Measurements from ENCODE around the gene SESTD1.
A peak's percentile ranks its signal among the peaks of the same experiment; 100 is the strongest.

SESTD1 gene, protein sequence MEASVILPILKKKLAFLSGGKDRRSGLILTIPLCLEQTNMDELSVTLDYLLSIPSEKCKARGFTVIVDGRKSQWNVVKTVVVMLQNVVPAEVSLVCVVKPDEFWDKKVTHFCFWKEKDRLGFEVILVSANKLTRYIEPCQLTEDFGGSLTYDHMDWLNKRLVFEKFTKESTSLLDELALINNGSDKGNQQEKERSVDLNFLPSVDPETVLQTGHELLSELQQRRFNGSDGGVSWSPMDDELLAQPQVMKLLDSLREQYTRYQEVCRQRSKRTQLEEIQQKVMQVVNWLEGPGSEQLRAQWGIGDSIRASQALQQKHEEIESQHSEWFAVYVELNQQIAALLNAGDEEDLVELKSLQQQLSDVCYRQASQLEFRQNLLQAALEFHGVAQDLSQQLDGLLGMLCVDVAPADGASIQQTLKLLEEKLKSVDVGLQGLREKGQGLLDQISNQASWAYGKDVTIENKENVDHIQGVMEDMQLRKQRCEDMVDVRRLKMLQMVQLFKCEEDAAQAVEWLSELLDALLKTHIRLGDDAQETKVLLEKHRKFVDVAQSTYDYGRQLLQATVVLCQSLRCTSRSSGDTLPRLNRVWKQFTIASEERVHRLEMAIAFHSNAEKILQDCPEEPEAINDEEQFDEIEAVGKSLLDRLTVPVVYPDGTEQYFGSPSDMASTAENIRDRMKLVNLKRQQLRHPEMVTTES

DNA sequence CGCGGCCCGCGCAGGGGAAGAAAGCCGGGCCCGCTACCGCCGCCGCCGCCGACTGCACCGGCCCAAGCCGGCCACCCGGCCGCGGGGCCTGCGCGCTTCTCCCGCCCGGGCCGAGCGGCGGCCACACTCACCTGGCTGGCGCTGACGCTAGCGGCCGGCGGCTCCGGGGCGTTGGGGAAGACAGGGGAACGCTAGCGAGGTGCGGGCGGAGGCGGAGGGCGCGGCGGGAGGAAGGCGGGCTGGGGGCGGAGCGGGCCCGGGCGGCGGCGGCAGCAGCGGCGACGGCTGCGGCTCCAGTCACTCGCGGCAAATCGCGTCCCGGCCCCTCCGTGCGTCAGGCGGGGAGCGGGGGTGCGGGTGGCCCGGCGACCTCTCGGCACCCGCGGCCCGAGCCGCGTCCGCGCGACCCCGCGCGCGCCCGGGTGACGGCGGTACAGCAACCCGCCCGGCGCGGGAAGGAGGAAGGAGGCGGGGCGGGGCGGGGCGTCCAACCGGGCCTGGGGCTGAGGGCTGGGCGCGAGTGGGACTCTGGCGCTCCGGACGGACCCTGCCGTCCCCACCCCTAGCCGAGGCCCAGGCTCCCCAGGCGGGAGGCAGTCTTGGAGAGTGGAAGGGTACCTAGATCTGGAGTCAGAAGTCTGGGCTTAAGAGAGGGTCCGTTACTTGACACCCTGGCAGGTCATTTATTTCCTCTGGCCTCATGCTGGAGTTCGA, at the start of gene SESTD1:
Gene SESTD1 (minus strand): TSS at position 465 of the 714 bp plus-strand sequence. CDS start 72,991 bp downstream, outside the sequence.
- peak within 1 kb of the TSS; percentile 71 for H3K27ac ChIP-seq
- DNase-seq (ENCODE audit: low read depth, low spot score), result no peak

DNA sequence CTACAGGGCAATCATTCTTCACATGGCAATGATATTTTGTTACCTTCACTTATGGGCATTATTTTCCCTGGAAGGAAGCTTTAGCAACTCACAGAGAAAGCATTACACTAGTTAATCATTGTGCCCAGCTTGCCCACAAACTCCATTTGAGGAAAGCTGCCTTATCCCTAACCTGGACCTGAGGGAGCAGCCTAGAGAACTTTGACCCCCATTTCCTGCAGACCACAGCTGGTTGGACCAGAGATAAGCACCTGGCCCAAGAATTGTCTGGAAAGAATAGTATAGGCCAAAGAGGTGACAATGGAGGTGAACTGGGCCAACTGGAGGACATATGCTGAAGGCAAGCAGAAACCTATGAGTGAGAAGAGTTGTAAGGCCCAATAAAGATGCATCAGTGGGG, 48.4 kb upstream of the SESTD1 start:
- DNase-seq (ENCODE audit: low read depth, low spot score), result no peak
- H3K27ac ChIP-seq, result no peak overlapping the region

DNA sequence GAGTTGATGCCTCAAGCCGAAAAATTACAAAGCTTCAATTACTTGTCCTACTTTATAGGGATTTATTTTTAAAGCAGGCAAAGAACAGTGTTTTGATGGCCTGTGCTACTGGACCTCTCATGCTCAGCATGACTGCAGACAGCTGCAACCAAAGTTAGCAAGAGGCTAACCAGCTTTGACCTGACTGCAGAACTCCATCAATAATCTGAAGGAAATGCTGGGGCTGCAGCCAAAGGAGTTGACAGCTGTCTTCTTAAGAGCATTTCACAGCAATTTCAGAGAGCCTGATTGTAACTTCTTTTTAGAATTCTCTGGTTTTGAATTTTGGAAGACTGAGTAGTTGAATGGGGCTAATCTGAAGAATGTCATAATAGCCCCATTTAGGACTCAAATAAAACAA, 46.5 kb upstream of the SESTD1 start:
- no peak for DNase-seq (ENCODE audit: low read depth, low spot score)
- no peak overlapping the region for H3K27ac ChIP-seq

DNA sequence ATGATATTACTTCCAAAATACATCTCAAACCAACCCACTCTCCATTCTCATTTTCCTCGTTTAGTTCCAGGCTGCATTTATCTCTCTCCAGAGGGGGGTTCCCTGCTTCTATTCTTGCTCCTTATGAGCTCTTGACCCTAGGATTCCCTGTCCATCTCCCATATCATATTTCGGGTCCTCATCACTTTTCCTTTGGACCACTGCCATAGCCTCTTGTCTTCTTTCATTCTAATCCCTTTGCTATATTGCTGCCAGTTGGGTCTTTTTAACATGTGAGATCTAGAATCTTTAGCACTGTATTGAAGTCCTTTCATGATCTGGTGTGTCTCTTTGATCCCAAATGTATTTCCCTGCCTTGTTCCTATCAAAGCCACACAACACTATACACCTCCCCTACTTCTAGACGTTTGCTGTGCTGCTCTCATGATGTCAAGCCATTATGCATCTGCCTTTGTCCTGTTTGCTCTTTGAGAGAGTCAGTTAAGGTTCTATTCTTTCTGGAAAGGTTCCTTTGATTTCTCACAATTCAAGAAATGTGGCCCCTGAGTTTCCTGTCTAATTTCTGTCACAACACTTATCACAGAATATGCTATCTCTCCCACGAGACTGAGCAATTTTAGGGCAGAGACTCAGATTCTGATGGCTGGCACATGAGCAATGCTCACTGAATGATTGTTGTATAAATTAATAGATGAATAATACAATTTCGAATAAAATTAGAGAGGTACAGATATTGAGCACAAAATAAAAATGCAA, 43.2 kb upstream of the SESTD1 start:
- DNase-seq (ENCODE audit: low read depth, low spot score), result no peak
- H3K27ac ChIP-seq, result no peak overlapping the region

DNA sequence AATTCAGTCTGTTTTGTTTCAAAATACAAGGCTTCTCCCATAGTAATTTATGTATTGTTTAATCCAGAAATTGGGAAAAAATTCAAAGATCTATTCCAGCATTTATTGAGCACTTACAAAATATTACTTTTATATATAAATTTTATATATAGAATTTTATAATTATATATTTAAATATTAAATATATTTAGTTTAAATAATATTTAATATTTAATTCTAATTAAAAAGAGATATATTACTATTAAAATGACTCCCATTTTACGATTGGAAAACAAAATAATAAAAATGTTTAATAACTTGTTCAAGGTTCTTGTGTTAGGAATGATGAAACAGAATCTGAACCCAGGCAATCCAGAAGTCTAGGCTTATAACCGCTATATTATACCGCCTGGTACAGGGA, 40.5 kb upstream of the SESTD1 start:
- no peak overlapping the region for H3K27ac ChIP-seq
- no peak for DNase-seq (ENCODE audit: low read depth, low spot score)

DNA sequence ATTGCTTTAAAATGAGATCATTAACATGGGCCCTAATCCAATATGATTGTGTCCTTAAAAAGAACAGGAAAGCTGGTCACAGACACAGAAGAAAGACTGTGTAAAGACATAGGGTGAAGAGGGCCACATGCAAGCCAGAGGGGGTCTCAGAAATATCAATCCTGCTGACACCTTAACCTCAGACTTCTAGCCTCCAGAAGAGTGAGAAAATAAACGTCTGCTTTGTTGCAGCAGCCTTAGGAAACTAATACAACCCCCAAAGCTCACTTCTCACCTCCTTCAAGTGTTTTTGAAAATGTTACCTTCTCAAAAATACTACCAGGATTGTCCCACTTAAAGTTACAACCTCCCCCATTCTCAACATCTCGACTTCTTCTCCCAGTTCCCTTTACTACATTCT, 39.8 kb upstream of the SESTD1 start:
- H3K27ac ChIP-seq, result no peak overlapping the region
- DNase-seq (ENCODE audit: low read depth, low spot score), result no peak

DNA sequence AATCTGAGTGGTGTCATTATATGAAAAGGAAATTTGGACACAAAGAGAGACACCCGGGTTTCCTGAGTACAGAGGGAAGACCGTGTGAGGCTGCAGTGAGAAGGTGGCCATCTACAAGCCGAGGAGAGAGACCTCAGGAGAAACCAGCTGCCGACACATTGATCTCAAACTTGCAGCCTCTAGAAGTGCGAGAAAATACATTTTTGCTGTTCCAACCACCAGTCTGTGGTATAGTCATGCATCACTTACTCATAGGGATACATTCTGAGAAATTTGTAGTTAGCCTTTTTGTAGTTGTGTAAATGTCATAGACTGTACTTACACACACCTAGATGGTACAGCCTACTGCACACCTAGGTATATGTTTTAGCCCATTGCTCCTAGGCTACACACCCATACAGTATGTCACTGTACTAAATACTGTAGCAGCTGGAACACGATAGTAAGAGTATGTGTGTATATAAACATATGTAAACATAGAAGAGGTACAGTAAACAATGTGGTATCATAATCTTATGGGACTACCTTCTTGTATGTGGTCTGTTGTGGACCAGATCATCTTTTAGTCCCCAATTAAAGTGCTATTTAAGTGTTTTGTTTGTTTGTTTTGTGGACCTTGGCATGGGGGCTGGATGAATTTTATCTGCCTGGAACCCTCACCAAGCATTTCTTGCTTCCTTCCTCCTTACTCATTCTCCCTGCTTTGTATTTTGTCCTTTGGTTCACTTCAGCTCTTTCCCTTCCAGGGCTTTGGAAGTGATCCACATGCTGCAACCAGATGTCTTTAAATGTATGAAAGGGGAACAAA, 38.3 kb upstream of the SESTD1 start:
- DNase-seq (ENCODE audit: low read depth, low spot score), result no peak
- no peak overlapping the region for H3K27ac ChIP-seq

DNA sequence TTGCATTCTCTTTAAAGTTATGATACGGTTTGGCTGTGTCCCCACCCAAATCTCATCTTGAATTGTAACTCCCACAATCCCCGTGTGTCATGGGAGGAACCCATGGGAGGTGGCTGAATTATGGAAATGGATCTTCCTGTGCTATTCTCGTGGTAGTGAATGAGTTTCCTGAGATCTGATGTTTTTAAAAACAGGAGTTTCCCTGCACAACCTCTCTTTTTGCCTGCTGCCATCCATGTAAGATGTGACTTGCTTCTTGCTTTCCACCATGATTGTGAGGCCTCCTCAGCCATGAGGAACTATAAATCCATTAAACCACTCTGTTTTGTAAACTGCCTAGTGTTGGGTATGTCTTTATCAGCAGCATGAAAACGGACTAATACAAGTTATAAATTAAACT, 37.5 kb upstream of the SESTD1 start:
- DNase-seq (ENCODE audit: low read depth, low spot score), result no peak

DNA sequence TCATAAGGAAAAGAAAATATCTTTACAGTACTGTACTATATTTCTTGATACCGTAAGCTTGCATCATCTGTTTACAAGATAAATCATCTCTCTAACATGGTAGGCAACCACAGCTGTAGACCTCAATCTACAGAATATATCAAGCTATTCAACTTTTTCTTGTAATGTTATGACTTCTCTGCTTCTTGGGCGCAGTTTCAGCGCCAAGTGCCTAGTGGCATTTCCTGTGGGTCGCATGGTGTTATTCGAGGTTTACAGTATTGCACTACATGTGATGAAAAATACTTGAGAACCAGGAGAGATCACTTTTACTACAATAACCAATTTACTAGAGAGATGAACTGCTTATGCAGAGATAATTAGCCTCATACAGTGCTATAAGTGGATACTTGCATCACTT, 34.0 kb upstream of the SESTD1 start:
- no peak for DNase-seq (ENCODE audit: low read depth, low spot score)
- H3K27ac ChIP-seq, result no peak overlapping the region

More for the DNA sequence above, 37.5 kb upstream of the SESTD1 start:
- H3K27ac ChIP-seq, result no peak overlapping the region

DNA sequence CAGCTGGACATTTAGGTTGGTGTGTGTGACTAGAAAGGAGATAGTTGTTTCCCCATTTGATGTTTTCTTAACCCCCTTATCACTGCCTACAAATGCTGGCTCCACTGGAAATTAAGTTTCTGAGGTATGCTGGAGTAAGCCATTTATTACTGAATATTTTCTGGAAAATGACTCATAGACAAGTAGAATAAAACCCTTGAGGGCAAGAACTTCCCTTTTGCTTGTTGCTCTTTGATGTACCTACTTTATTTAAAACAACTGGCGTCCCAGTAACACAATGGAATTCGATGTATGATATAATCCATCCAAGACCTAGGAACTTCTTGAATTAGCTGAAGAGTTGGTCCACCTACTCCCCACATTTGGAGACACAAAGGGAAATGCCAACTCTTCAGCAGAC, 33.3 kb upstream of the SESTD1 start:
- DNase-seq (ENCODE audit: low read depth, low spot score), result no peak

DNA sequence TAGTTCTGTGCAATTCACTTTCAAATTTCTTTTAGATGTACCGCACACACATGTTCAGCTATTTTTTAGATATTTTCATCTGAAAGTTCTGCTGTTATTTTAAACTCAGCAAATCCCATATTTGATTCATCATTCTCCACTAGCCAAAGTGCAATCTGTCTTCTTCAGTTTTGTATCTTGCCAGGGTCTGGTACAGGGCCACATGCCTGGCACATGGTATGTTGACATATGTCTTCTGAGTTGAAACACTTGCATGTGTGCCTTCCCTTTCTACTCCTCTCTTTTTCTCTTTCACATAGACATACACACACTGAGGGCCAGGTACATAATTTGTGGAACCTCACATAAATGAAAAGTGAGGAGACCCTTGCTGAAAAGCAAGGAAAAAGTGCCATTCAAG, 25.7 kb upstream of the SESTD1 start:
- H3K27ac ChIP-seq, result no peak overlapping the region
- DNase-seq (ENCODE audit: low read depth, low spot score), result no peak

More for the DNA sequence above, 33.3 kb upstream of the SESTD1 start:
- no peak overlapping the region for H3K27ac ChIP-seq

DNA sequence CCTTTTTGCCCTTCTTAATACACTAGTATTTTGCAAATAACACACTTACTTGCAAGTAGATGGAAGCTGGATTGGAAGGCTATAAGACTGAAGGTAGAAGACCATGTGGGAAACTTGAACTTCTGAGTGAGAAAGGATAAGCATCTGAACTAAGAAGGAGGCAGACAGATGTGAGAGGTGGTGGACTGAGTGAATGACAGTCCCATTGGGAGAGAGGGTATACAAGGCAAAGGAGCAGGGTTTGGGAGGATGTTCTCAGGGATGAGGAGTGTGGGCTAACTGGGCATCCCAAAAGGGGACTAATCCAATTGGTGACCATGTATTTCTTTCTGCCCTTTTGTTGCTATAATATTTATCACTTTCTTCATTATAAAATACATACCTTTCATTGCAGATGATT, 20.4 kb upstream of the SESTD1 start:
- H3K27ac ChIP-seq, result no peak overlapping the region
- DNase-seq (ENCODE audit: low read depth, low spot score), result no peak

DNA sequence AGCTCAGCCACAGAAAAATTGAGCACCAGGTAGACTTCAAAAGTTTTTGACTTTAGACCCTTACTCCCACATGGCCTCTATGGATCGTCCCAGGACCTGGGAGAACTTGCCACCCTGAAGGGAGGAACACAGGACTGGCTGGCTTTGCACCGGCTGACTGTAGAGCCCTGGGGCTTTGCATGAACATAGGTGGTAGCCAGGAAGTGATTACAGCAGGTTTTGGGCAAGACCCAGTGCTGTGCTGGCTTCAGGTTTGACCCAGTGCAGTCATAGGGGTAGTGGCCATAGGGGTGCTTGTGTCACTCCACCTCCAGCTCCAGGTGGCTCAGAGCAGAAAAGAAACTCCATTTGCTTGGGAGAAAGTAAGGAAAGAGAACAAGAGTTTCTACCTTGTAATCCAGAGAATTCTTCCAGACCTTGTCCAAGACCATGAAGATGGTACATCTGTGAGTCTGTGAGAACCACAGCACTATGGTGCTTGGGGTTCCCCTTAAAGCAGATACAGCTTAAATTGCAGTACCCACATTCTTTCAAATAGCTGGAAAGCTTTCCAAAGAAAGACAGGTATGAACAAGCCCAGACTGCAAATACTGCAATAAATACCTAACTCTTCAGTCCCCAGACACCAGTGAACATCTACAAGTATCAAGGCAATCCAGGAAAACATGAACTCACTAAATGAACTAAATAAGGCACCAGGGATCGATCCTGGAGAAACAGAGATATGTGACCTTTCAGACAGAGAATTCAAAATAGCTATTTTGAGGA, 13.0 kb upstream of the SESTD1 start:
- peak overlapping the region; percentile 30 for H3K27ac ChIP-seq
- DNase-seq (ENCODE audit: low read depth, low spot score), result no peak

DNA sequence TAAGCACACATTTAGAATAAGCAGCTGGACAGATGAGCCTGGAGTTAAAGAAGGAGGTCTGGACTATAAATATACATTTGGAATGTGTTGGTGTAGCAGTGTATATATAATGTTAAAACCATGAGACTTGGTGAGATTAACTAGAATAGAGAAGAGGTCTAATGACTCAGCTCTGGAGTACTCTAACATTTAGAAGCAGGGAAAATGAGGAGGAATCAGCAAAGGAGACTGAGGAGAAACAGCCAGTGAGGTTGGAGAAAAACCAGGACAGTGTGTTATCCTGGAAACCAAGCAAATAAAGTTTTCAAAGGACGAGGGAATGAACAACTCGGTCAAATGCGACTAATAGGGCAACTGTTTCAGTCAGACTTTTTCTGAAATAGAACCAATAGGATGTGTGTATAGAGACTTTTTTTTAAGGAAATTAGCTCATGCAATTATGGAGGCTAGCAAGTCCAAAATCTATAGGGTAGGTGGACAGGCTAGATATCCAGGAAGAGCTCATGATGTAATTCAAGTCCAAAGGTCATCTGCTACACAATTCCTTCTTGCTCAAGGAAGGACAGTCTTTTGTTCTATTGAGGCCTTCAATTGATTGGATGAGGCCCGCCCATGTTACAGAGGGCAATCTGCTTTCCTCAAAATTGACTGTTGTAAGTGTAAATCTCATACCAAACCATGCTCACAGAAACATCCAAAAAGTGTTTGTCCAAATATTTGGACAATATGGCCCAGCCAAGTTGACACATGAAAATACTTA, 10.8 kb upstream of the SESTD1 start:
- DNase-seq (ENCODE audit: low read depth, low spot score), result no peak
- no peak overlapping the region for H3K27ac ChIP-seq

DNA sequence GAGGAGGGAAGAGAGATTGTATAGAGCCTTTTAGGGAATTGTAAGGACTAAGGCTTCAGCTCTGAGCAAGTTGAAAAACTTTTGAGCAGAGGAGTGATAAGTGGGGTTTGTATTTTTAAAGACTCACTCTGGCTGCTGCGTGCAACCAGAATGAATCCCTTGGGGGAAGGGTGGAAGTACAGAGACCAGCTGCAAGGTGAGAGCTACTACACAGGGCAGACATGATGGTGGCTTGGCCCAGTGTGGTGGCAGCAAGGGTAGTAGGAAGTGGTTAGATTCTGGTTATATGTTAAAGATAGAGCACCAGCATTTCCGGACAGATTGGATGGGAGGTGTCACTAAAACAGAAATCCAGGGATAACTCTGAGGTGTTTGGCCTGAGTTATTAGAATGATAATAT, 10.1 kb upstream of the SESTD1 start:
- H3K27ac ChIP-seq, result no peak overlapping the region
- DNase-seq (ENCODE audit: low read depth, low spot score), result no peak

DNA sequence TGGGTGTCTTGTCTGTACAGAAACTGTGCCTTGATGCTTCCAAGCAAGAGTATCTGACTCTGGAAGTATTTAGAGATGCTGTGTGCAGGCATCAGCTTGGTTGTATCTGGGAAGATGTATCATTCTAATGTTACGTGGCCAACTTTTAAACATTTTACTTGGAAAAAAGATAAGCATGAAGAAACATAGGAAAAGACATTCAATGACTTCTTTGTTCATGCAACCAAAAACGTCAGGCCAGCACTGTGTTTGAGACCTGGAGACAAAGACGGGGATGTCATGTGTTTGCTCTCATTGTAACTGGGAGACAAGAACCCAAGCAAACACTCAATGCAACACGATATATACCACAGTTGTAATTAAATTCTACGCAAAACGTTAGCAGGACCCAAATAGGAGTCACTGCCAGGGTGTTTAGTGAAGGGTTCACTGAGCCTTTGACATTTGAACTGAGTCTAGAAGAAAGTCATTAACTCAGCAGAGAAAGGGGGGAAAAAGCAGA, 8.9 kb upstream of the SESTD1 start:
- DNase-seq (ENCODE audit: low read depth, low spot score), result no peak
- no peak overlapping the region for H3K27ac ChIP-seq

DNA sequence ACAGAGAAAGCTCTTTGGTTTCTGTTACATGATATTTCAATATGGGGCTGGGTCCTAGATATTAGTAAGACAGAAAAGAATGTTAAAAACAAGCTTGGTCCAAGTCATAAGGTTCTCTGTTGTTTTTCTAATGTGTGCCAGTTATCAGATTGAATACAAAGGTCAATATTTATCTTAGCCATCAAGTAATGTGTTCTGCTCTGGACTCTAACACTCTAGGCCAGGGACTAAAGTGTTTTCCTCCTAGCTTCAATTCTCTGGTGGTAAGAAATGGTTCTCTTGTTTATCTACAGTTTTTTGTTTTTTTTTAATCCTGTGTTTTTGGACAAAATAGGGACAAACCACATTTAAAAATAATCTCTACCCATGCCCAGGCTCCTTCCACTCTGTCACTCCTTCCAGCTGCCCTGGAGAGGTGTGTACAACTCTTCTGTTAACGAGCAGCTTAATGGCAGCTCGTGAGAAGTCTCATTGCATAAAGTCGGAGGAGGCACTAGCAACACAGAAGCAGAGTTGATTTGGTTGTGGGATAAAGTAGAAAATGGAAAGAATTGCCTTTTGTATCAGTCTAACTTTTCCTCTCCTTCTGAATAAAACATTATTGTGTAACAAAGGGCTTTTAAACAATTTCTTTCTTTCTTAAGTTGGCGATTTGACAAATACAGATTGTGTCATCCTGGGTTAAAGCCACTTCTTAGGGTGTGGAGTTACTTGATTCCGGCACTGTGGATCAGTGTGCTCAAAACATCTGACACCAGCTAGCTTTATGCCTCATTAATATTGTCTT, 8.0 kb upstream of the SESTD1 start:
- H3K27ac ChIP-seq, result peak overlapping the region; percentile 54

More for the DNA sequence above, 8.0 kb upstream of the SESTD1 start:
- DNase-seq (ENCODE audit: low read depth, low spot score), result no peak
